ENCODE measurements around the gene KCNJ4.

Gene KCNJ4

GRCh38 chr22:38427465-38427864 is 27.5 kb downstream of the KCNJ4 start:
- no peak for DNase-seq

GRCh38 chr22:38426628-38427027 is 28.4 kb downstream of the KCNJ4 start:
- DNase-seq = no peak

- DNase-seq = no peak
These were observed 30.4 kb downstream of the KCNJ4 start for GRCh38 chr22:38424525-38425080.

GRCh38 chr22:38423512-38424503 is 31.2 kb downstream of the KCNJ4 start:
- DNase-seq = no peak

GRCh38 chr22:38422611-38423511 is 32.1 kb downstream of the KCNJ4 start:
- no peak for DNase-seq

GRCh38 chr22:38420734-38421133 is 34.3 kb downstream of the KCNJ4 start:
- no peak for DNase-seq

GRCh38 chr22:38419858-38420160 is 35.2 kb downstream of the KCNJ4 start:
- no peak for DNase-seq

- no peak for DNase-seq
These were observed 35.7 kb downstream of the KCNJ4 start for GRCh38 chr22:38419121-38419857.

GRCh38 chr22:38418589-38418988 is 36.4 kb downstream of the KCNJ4 start:
- no peak for DNase-seq

GRCh38 chr22:38417252-38418060 is 37.5 kb downstream of the KCNJ4 start:
- peak; percentile 57 for DNase-seq

- DNase-seq = peak; percentile 46
These were observed 38.3 kb downstream of the KCNJ4 start for GRCh38 chr22:38416621-38417251.

GRCh38 chr22:38415561-38416321 is 39.3 kb downstream of the KCNJ4 start:
- DNase-seq = peak; percentile 57

GRCh38 chr22:38415046-38415445 is 40.0 kb downstream of the KCNJ4 start:
- peak; percentile 54 for DNase-seq

- peak; percentile 57 for DNase-seq
These were observed 41.0 kb downstream of the KCNJ4 start for GRCh38 chr22:38414009-38414395.

- peak; percentile 59 for DNase-seq
These were observed 41.7 kb downstream of the KCNJ4 start for GRCh38 chr22:38413085-38414008.

- DNase-seq = peak; percentile 79
These were observed 42.4 kb downstream of the KCNJ4 start for GRCh38 chr22:38412435-38413084.

GRCh38 chr22:38411016-38411415 is 44.0 kb downstream of the KCNJ4 start:
- DNase-seq = peak; percentile 33

GRCh38 chr22:38409916-38410315 is 45.1 kb downstream of the KCNJ4 start:
- peak; percentile 48 for DNase-seq

GRCh38 chr22:38406617-38407016 is 48.4 kb downstream of the KCNJ4 start:
- DNase-seq = no peak

Data from activated effector memory CD4-positive, alpha-beta T cell treated with anti-CD3 and anti-CD28 coated beads, Interleukin-2, amount 50 U/mL, for 16 hours (primary cell).